ENCODE measurements around the gene ZNF226.
A peak's percentile ranks its signal among the peaks of the same experiment; 100 is the strongest.
"Not testable (repeated sequence)": the region's sequence is repeated elsewhere in the genome, so short reads cannot be mapped to it uniquely, and the experiment has no call there.

ZNF226 gene

DNA sequence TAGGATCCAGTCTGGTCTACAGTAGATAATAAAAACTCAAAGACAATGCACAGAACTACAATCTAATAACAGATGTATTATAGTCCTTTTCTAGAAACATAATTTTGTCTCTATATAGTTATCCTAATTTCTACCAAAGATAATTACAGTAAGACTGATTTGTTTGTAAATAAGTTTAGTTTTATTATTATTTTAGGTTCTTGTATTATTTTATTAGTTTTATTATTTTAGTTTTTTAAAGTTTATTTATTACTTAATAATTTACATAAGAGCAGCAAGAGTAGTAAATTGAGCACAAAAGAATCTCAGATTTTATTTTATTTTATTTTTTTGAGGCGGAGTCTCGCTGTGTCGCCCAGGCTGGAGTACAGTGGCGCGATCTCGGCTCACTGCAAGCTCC, 25.1 kb downstream of the ZNF226 start:
- Mint-ChIP-seq H3K27me3 (peaks cover 2% of the 10 kb centered on the region), H3K4me3 (no peak overlapping the region), H3K9me3 (peaks cover 64% of the 10 kb centered on the region), H3K27ac (no peak overlapping the region), H3K4me1 (no peaks in the 10 kb centered on the region), H3K36me3 (ENCODE audit: low read depth) (peaks cover 22% of the 10 kb centered on the region)
- ATAC-seq: no peak
- no peak for DNase-seq

- Mint-ChIP-seq H3K27ac (no peak overlapping the region), H3K27me3 (peaks cover 2% of the 10 kb centered on the region), H3K9me3 (peaks cover 65% of the 10 kb centered on the region), H3K4me3 (no peak overlapping the region), H3K36me3 (ENCODE audit: low read depth) (peaks cover 18% of the 10 kb centered on the region), H3K4me1 (no peaks in the 10 kb centered on the region)
- no peak for DNase-seq
- no peak for ATAC-seq
Measured at GRCh38 chr19:44192127-44192526, 27.2 kb downstream of the ZNF226 start.

GRCh38 chr19:44196772-44197171, 31.9 kb downstream of the ZNF226 start:
- peaks cover 41% of the 10 kb centered on the region for H3K9me3 Mint-ChIP-seq
- H3K4me3 Mint-ChIP-seq: no peak overlapping the region
- ATAC-seq (no peak), DNase-seq (no peak)
- peaks cover 7% of the 10 kb centered on the region for H3K36me3 Mint-ChIP-seq (ENCODE audit: low read depth)
- peaks cover 4% of the 10 kb centered on the region for H3K27me3 Mint-ChIP-seq
- H3K27ac Mint-ChIP-seq: no peak overlapping the region
- no peaks in the 10 kb centered on the region for H3K4me1 Mint-ChIP-seq

GRCh38 chr19:44202470-44202869, 37.6 kb downstream of the ZNF226 start:
- peaks cover 4% of the 10 kb centered on the region for H3K4me1 Mint-ChIP-seq
- peaks cover 17% of the 10 kb centered on the region for H3K36me3 Mint-ChIP-seq (ENCODE audit: low read depth)
- ATAC-seq (no peak), DNase-seq (no peak)
- H3K9me3 Mint-ChIP-seq: peaks cover 29% of the 10 kb centered on the region
- peaks cover 13% of the 10 kb centered on the region for H3K27me3 Mint-ChIP-seq
- no peak overlapping the region for H3K4me3 Mint-ChIP-seq
- H3K27ac Mint-ChIP-seq: no peak overlapping the region

- Mint-ChIP-seq H3K4me1 (peaks cover 7% of the 10 kb centered on the region), H3K27ac (no peak overlapping the region), H3K27me3 (peaks cover 13% of the 10 kb centered on the region), H3K9me3 (peaks cover 29% of the 10 kb centered on the region), H3K4me3 (no peak overlapping the region), H3K36me3 (ENCODE audit: low read depth) (peaks cover 19% of the 10 kb centered on the region)
- DNase-seq: no peak
- no peak for ATAC-seq
Measured at GRCh38 chr19:44202974-44203373, 38.1 kb downstream of the ZNF226 start.

GRCh38 chr19:44203877-44204276, 39.0 kb downstream of the ZNF226 start:
- H3K4me1 Mint-ChIP-seq, H3K27ac Mint-ChIP-seq, H3K4me3 Mint-ChIP-seq, ATAC-seq, DNase-seq: not testable (repeated sequence)
- Mint-ChIP-seq H3K27me3 (peaks cover 13% of the 10 kb centered on the region), H3K9me3 (peaks cover 25% of the 10 kb centered on the region), H3K36me3 (ENCODE audit: low read depth) (peaks cover 21% of the 10 kb centered on the region)

GRCh38 chr19:44204772-44205171, 39.9 kb downstream of the ZNF226 start:
- peaks cover 26% of the 10 kb centered on the region for H3K9me3 Mint-ChIP-seq
- peaks cover 21% of the 10 kb centered on the region for H3K36me3 Mint-ChIP-seq (ENCODE audit: low read depth)

GRCh38 chr19:44207126-44207803, 42.4 kb downstream of the ZNF226 start:
- H3K9me3 Mint-ChIP-seq: peaks cover 35% of the 10 kb centered on the region
- H3K4me3 Mint-ChIP-seq: peak overlapping the region; percentile 87
- ATAC-seq: peak; percentile 99
- peak overlapping the region; percentile 65 for H3K27ac Mint-ChIP-seq
- peaks cover 7% of the 10 kb centered on the region for H3K4me1 Mint-ChIP-seq
- peak; percentile 79 for DNase-seq
- peaks cover 17% of the 10 kb centered on the region for H3K36me3 Mint-ChIP-seq (ENCODE audit: low read depth)
- peaks cover 7% of the 10 kb centered on the region for H3K27me3 Mint-ChIP-seq

More at GRCh38 chr19:44204772-44205171, 39.9 kb downstream of the ZNF226 start:
- H3K27ac Mint-ChIP-seq: no peak overlapping the region
- peaks cover 7% of the 10 kb centered on the region for H3K4me1 Mint-ChIP-seq
- H3K4me3 Mint-ChIP-seq: no peak overlapping the region
- no peak for ATAC-seq
- peaks cover 12% of the 10 kb centered on the region for H3K27me3 Mint-ChIP-seq
- DNase-seq: no peak

- Mint-ChIP-seq H3K4me1 (peaks cover 23% of the 10 kb centered on the region), H3K4me3 (peak within 1 kb of the TSS; percentile 89), H3K27ac (peak within 1 kb of the TSS; percentile 85), H3K36me3 (ENCODE audit: low read depth) (peaks cover 44% of the 10 kb centered on the region), H3K9me3 (peaks cover 25% of the 10 kb centered on the region), H3K27me3 (no peaks in the 10 kb centered on the region)
- peak; percentile 80 for DNase-seq
- peak; percentile 97 for ATAC-seq
Measured at GRCh38 chr19:44212250-44212865, 47.5 kb downstream of the ZNF226 start, which contains the start of gene ZNF227. Gene ZNF227, plus strand, starts transcription at chr19:44212532. Its CDS starts 5,261 bp downstream, at chr19:44217793.

DNA sequence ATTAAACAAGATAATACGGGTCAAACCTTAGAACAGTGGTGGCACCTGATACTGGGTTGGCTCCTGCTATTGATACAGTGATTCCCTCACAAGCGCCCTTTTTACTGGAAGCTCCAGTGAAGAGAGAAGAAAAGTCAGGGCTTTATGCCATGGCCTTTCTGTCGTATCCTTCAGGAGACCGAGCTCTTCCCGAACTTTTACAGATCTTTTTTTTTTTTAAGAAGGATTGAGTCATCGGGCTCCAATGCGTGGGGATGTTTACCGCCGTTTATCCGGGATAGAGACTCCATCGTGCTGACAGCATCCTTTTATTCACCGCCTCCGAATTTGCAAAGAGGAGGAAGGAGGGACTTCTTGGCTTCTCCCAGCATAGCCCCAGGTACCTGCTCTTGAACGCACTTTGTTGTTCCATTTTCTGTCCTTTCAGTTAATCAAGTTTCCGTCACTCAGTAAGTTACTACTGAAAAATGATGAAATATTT, 48.0 kb downstream of the ZNF226 start:
- ATAC-seq (no peak), DNase-seq (peak; percentile 5)
- peak overlapping the region; percentile 89 for H3K4me3 Mint-ChIP-seq
- H3K27me3 Mint-ChIP-seq: no peaks in the 10 kb centered on the region
- H3K36me3 Mint-ChIP-seq (ENCODE audit: low read depth): peaks cover 48% of the 10 kb centered on the region
- peaks cover 31% of the 10 kb centered on the region for H3K9me3 Mint-ChIP-seq
- H3K27ac Mint-ChIP-seq: peak overlapping the region; percentile 85
- peaks cover 20% of the 10 kb centered on the region for H3K4me1 Mint-ChIP-seq

DNA sequence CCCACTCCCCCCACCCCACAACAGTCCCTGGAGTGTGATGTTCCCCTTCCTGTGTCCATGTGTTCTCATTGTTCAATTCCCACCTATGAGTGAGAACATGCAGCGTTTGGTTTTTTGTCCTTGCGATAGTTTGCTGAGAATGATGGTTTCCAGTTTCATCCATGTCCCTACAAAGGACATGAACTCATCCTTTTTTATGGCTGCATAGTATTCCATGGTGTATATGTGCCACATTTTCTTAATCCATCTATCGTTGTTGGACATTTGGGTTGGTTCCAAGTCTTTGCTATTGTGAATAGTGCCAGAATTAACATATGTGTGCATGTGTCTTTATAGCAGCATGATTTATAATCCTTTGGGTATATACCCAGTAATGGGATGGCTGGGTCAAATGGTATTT, 55.0 kb downstream of the ZNF226 start:
- not testable (repeated sequence) for H3K27me3 Mint-ChIP-seq, H3K4me3 Mint-ChIP-seq, H3K27ac Mint-ChIP-seq, ATAC-seq, DNase-seq
- H3K36me3 Mint-ChIP-seq (ENCODE audit: low read depth): peaks cover 75% of the 10 kb centered on the region
- peaks cover 21% of the 10 kb centered on the region for H3K9me3 Mint-ChIP-seq
- peaks cover 11% of the 10 kb centered on the region for H3K4me1 Mint-ChIP-seq

- H3K4me3 Mint-ChIP-seq, ATAC-seq, H3K27ac Mint-ChIP-seq, DNase-seq, H3K4me1 Mint-ChIP-seq, H3K27me3 Mint-ChIP-seq: not testable (repeated sequence)
- Mint-ChIP-seq H3K36me3 (ENCODE audit: low read depth) (peaks cover 76% of the 10 kb centered on the region), H3K9me3 (peaks cover 14% of the 10 kb centered on the region)
Measured at GRCh38 chr19:44220761-44221160, 55.9 kb downstream of the ZNF226 start.

DNA sequence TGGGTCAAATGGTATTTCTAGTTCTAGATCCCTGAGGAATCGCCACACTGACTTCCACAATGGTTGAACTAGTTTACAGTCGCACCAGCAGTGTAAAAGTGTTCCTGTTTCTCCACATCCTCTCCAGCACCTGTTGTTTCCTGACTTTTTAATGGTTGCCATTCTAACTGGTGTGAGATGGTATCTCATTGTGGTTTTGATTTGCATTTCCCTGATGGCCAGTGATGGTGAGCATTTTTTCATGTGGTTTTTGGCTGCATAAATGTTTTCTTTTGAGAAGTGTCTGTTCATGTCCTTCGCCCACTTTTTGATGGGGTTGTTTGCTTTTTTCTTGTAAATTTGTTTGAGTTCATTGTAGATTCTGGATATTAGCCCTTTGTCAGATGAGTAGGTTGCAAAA, 56.4 kb downstream of the ZNF226 start:
- DNase-seq, H3K27me3 Mint-ChIP-seq, H3K4me1 Mint-ChIP-seq, H3K4me3 Mint-ChIP-seq, H3K27ac Mint-ChIP-seq, ATAC-seq: not testable (repeated sequence)
- Mint-ChIP-seq H3K9me3 (peaks cover 14% of the 10 kb centered on the region), H3K36me3 (ENCODE audit: low read depth) (peaks cover 76% of the 10 kb centered on the region)
